H1 (cell line): ENCODE measurements around the gene MTFMT. TPM values are rescaled to one million over a fixed set of nuclear protein-coding genes. Genes with fewer than 3 reads are reported as not detected.

Experiments
- CTCF ChIA-PET: fragments of 300-600 bp; sonication (Branson Sonifier 250); formaldehyde crosslinking; loops from one replicate; lab custom pipeline; 2021; ENCODE audit not compliant: partially characterized antibody; lab: Charles Lee
- POLR2A ChIA-PET: fragments of 300-600 bp; sonication (Branson Sonifier 250); formaldehyde crosslinking; loops from one replicate; lab custom pipeline; 2021; ENCODE audit warnings: inconsistent platforms; ENCODE audit not compliant: partially characterized antibody; lab: Charles Lee
- DNase-seq, 2 experiments: peaks; one replicate each; pipeline versions ENCODE4 v3.0.0 to v3.0.0-alpha.2; 2010 to 2022; ENCODE audit warnings: low spot score in 2 of 2, low read depth in 1 of 2, mixed read lengths in 1 of 2
- FAIRE-seq: peaks from 2 replicates; lab custom pipeline; 2011; peaks lifted over from hg19 to GRCh38; lab: Jason Lieb, UNC
- H2AFZ ChIP-seq: 2 replicates; pipeline ENCODE4 v1.8.1; 2012; ENCODE audit warnings: low read length, inconsistent platforms
- H2AK5ac ChIP-seq: 2 replicates; pipeline ENCODE4 v1.6.1; 2013; ENCODE audit warnings: low read depth, low read length
- H2BK120ac ChIP-seq: replicated peaks from 2 replicates; pipeline ENCODE3; 2013; ENCODE audit warnings: low read depth, low read length, inconsistent platforms
- H2BK12ac ChIP-seq: 2 replicates; pipeline ENCODE4 v1.6.1; 2013; ENCODE audit warnings: low read depth, low read length
- H2BK15ac ChIP-seq: 2 replicates; pipeline ENCODE4 v1.6.1; 2013; ENCODE audit warnings: low read length
- H2BK20ac ChIP-seq: 2 replicates; pipeline ENCODE4 v1.6.1; 2013; ENCODE audit warnings: low read length
- H2BK5ac ChIP-seq: 2 replicates; pipeline ENCODE4 v1.6.1; 2013; ENCODE audit warnings: low read depth, low read length
- H3K14ac ChIP-seq: 2 replicates; pipeline ENCODE4 v1.6.1; 2013; ENCODE audit warnings: inconsistent platforms; ENCODE audit not compliant: insufficient read length
- H3K18ac ChIP-seq: 2 replicates; pipeline ENCODE4 v1.6.1; 2013; ENCODE audit warnings: low read length; ENCODE audit errors: extremely low read depth
- H3K23ac ChIP-seq: 2 replicates; pipeline ENCODE4 v1.6.1; 2013; ENCODE audit warnings: inconsistent platforms; ENCODE audit not compliant: insufficient read length
- H3K23me2 ChIP-seq: 2 replicates; pipeline ENCODE4 v1.6.1; 2013; ENCODE audit warnings: low read depth, low read length
- H3K27ac ChIP-seq: 2 replicates; pipeline ENCODE4 v1.6.1; 2011; ENCODE audit warnings: low read depth, low read length, inconsistent platforms
- H3K27me3 ChIP-seq, 4 experiments: replicated peaks in 1 of 4; 1 replicate in 1 of 4; 2 replicates in 3 of 4; pipeline versions ENCODE4 v1.6.1 to v1.8.1; 2011 to 2013; ENCODE audit warnings: low read length in 3 of 4, mild to moderate bottlenecking in 3 of 4, inconsistent platforms in 2 of 4, mixed read lengths in 2 of 4, moderate library complexity in 1 of 4; ENCODE audit not compliant: control insufficient read depth in 3 of 4, insufficient read depth in 3 of 4; ENCODE audit errors: extremely low read depth in 1 of 4
- H3K36me3 ChIP-seq, 4 experiments: 2 replicates each; pipeline versions ENCODE4 v1.6.1 to v1.8.1; 2011 to 2013; ENCODE audit warnings: mild to moderate bottlenecking in 4 of 4, low read length in 3 of 4, moderate library complexity in 2 of 4, control low read depth in 1 of 4, inconsistent platforms in 1 of 4; ENCODE audit not compliant: insufficient read depth in 4 of 4, control insufficient read depth in 2 of 4
- H3K4ac ChIP-seq: replicated peaks from 2 replicates; pipeline ENCODE3; 2013; ENCODE audit warnings: low read length, low read depth, mixed read lengths, inconsistent platforms; ENCODE audit not compliant: insufficient read length
- H3K4me1 ChIP-seq, 4 experiments: replicated peaks in 1 of 4; 1 replicate in 1 of 4; 2 replicates in 3 of 4; pipeline versions ENCODE4 v1.6.1 to v1.8.1; 2011 to 2013; ENCODE audit warnings: low read length in 3 of 4, inconsistent platforms in 2 of 4, mixed read lengths in 1 of 4; ENCODE audit not compliant: insufficient read depth in 4 of 4, control insufficient read depth in 3 of 4
- H3K4me2 ChIP-seq, 2 experiments: 2 replicates each; pipeline versions ENCODE4 v1.6.1 to v1.8.1; 2011 to 2013; ENCODE audit warnings: low read depth in 2 of 2, low read length in 2 of 2, control low read depth in 1 of 2, inconsistent platforms in 1 of 2, mild to moderate bottlenecking in 1 of 2; ENCODE audit not compliant: insufficient read depth in 1 of 2
- H3K4me3 ChIP-seq, 4 experiments: fragments of 200-600, 300-600 bp in 1 of 4; sonication (generic), shearing (Covaris generic), sonication (Bioruptor Twin) in 1 of 4; 2 replicates each; pipeline versions ENCODE4 v1.5.1 to v1.8.1; 2011 to 2016; ENCODE audit warnings: low read length in 4 of 4, low read depth in 3 of 4, control low read depth in 2 of 4, inconsistent platforms in 2 of 4, mild to moderate bottlenecking in 2 of 4, mixed read lengths in 1 of 4, moderate library complexity in 1 of 4; ENCODE audit not compliant: insufficient read depth in 2 of 4; ENCODE audit errors: extremely low read depth in 1 of 4
- H3K56ac ChIP-seq: replicated peaks from 2 replicates; pipeline ENCODE3; 2013; ENCODE audit warnings: low read depth, mild to moderate bottlenecking, mixed read lengths, low read length, inconsistent platforms; ENCODE audit not compliant: insufficient read length
- H3K79me1 ChIP-seq: 2 replicates; pipeline ENCODE4 v1.6.1; 2013; ENCODE audit warnings: low read depth, low read length, control low read depth
- H3K79me2 ChIP-seq, 2 experiments: 2 replicates each; pipeline versions ENCODE4 v1.6.1 to v1.8.1; 2012 to 2013; ENCODE audit warnings: low read length in 2 of 2, mild to moderate bottlenecking in 2 of 2, inconsistent platforms in 1 of 2; ENCODE audit not compliant: insufficient read depth in 2 of 2, control insufficient read depth in 1 of 2
- H3K9ac ChIP-seq, 4 experiments: replicated peaks in 1 of 4; 1 replicate in 1 of 4; 2 replicates in 3 of 4; pipeline versions ENCODE4 v1.6.1 to v1.8.1; 2011 to 2013; ENCODE audit warnings: low read depth in 3 of 4, low read length in 3 of 4, control low read depth in 2 of 4, mild to moderate bottlenecking in 2 of 4, moderate library complexity in 2 of 4, inconsistent platforms in 1 of 4; ENCODE audit errors: extremely low read depth in 1 of 4
- H3K9me3 ChIP-seq, 2 experiments: 2 replicates each; pipeline versions ENCODE4 v1.6.1 to v1.8.1; 2012 to 2013; ENCODE audit warnings: mild to moderate bottlenecking in 2 of 2, moderate library complexity in 2 of 2, control low read depth in 1 of 2, inconsistent platforms in 1 of 2, low read depth in 1 of 2, low read length in 1 of 2, mixed read lengths in 1 of 2; ENCODE audit not compliant: insufficient read depth in 2 of 2
- H4K20me1 ChIP-seq, 2 experiments: replicated peaks in 1 of 2; 2 replicates each; pipeline versions ENCODE3 to v1.8.1; 2011 to 2013; ENCODE audit warnings: inconsistent platforms in 2 of 2, low read length in 2 of 2, mild to moderate bottlenecking in 1 of 2; ENCODE audit not compliant: insufficient read depth in 2 of 2, control insufficient read depth in 1 of 2
- H4K5ac ChIP-seq: 2 replicates; pipeline ENCODE4 v1.6.1; 2013; ENCODE audit warnings: low read length, low read depth, mixed read lengths, inconsistent platforms; ENCODE audit not compliant: insufficient read length
- H4K8ac ChIP-seq: 2 replicates; pipeline ENCODE4 v1.8.0; 2013; ENCODE audit warnings: mild to moderate bottlenecking, moderate library complexity, low read length, inconsistent platforms; ENCODE audit not compliant: insufficient read depth; ENCODE audit errors: extremely low read depth
- H4K91ac ChIP-seq: replicated peaks from 2 replicates; pipeline ENCODE3; 2013; ENCODE audit warnings: low read length, mixed read lengths, inconsistent platforms; ENCODE audit not compliant: insufficient read length
- POLR2AphosphoS5 ChIP-seq: IDR thresholded peaks from 2 replicates; pipeline ENCODE4 v1.6.1; 2011; ENCODE audit warnings: low read depth, low read length
- WGBS, 2 experiments: shearing (Covaris generic) in 1 of 2; methylation state at CpG; one replicate each; pipeline versions ENCODE4 v1.1.6 to v1.1.7; 2013 to 2015; ENCODE audit warnings: low lambda C conversion rate in 2 of 2, mixed read lengths in 2 of 2, inconsistent platforms in 1 of 2, low coverage in 1 of 2, missing lambda C conversion rate in 1 of 2; ENCODE audit not compliant: insufficient replicate concordance in 2 of 2, insufficient coverage in 1 of 2, insufficient read length in 1 of 2; ENCODE audit errors: extremely low coverage in 1 of 2, missing lambda C conversion rate in 1 of 2; 5-methylcytosine and 5-hydroxymethylcytosine counted together
- polyA plus RNA-seq, 7 experiments: library from polyadenylated mRNA; depleted of rRNA in 3 of 7; stranded (reverse) in 5 of 7; unstranded in 2 of 7; fragments of >200 nt in 5 of 7; fragments of 200-250 nt in 2 of 7; gene quantifications; 1 replicate in 5 of 7; 2 replicates in 1 of 7; 4 replicates in 1 of 7; pipeline versions ENCODE4 v1.2.1 to v1.2.3, GENCODE V29; 2011 to 2013; ENCODE audit warnings: missing spikeins in 2 of 7, mixed read lengths in 2 of 7
- total RNA-seq: library from RNA; stranded (reverse); fragmentation: NEBNext Ultra II Directional; extraction: Animal tissue kit (Norgen Biotek cat#: 25700); gene quantifications from 2 replicates; pipeline ENCODE4 v1.2.1, GENCODE V29; 2021

MTFMT gene
- total and polyA plus RNA-seq, 2 of the 8 experiments (the other 6 are each of a cell fraction or from before 2014, with no cell fraction given): 7.7 to 20.8 TPM

DNA sequence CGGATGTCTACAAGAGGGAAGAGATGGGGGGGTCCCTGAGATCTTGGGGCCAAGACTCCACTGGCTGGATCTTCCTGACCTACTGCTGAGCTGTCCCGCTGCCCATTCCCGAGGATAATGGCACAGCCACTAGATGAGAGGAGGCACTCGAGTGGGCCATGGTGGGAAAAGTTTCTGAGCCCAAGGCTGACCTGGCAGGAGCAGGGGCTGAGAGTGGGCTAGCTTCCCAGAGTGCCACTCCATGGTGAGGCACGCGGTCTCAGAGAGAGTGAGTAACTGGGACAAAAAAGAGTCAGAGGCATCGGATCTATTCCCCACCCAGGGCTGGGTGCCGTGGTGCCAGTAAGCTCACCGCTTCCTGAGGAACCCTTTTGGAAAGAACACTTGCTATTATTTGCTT, 26.7 kb upstream of the MTFMT start:
- Histone ChIP-seq H2BK120ac (no peak overlapping the region), H3K4me2 (no peak overlapping the region), H2BK12ac (no peak overlapping the region), H4K20me1 (no peaks in the 10 kb centered on the region), H2BK20ac (no peak overlapping the region), H2BK15ac (no peak overlapping the region), H4K8ac (no peak overlapping the region), H3K56ac (no peak overlapping the region), H3K9ac (no peak overlapping the region), H4K91ac (no peak overlapping the region), H3K4me3 (no peak overlapping the region), H2AFZ (no peak overlapping the region), H3K79me1 (no peaks in the 10 kb centered on the region), H3K14ac (no peak overlapping the region), H3K18ac (no peak overlapping the region), H3K9me3 (no peaks in the 10 kb centered on the region), H3K79me2 (no peaks in the 10 kb centered on the region), H2AK5ac (no peak overlapping the region), H3K23ac (no peak overlapping the region)
- CTCF ChIA-PET: interaction anchor here (0.6 to 33.2 kb wide), 9 partner anchors 13 to 51 kb away, joined by 4 to 1213 read pairs (median 39); partner anchors contain the start of genes KBTBD13, RASL12 and SLC51B
- DNase-seq (no peak), FAIRE-seq (no peak)
- no peak for TF ChIP-seq POLR2AphosphoS5
- TF ChIP-seq, all 59 proteins: peak for 0
- Histone ChIP-seq H3K4ac (no peak overlapping the region), H4K5ac (no peak overlapping the region), H3K27me3 (no peaks in the 10 kb centered on the region; a peak in 1 of 7 replicates), H3K27ac (no peak overlapping the region), H2BK5ac (no peak overlapping the region), H3K23me2 (no peaks in the 10 kb centered on the region), H3K4me1 (no peaks in the 10 kb centered on the region), H3K36me3 (no peaks in the 10 kb centered on the region; a peak in 1 of 8 replicates)
- WGBS, 2 experiments: 90% methylated on average over 9 of the region's 9 CpGs; no CpG with 5 or more reads in 1 of the 2 experiments
- POLR2A ChIA-PET: interaction anchor here (0.6 to 1.7 kb wide), 6 partner anchors 9 to 47 kb away, joined by 3 to 5 read pairs (median 4); no protein-coding TSS in a partner anchor
